Suprapubic skin (tissue), 4 donors: ENCODE data around the gene MAD2L2. TPM values are rescaled to one million over a fixed set of nuclear protein-coding genes. Genes with fewer than 3 reads are reported as not detected.

Experiments
- DNase-seq, 2 donors: peaks; one replicate each; pipeline ENCODE4 v3.0.0-alpha.2; 2019; ENCODE audit warnings: low spot score in 2 of 2
- H3K27ac ChIP-seq: fragments of 200-600 bp; sonication (generic); one replicate; pipeline ENCODE4 v1.5.1; 2019
- H3K27me3 ChIP-seq: fragments of 200-600 bp; sonication (generic); one replicate; pipeline ENCODE4 v1.5.1; 2019
- H3K36me3 ChIP-seq: fragments of 200-600 bp; sonication (generic); one replicate; pipeline ENCODE4 v1.5.1; 2019
- H3K4me1 ChIP-seq: fragments of 200-600 bp; sonication (generic); one replicate; pipeline ENCODE4 v1.5.1; 2019
- H3K4me3 ChIP-seq: fragments of 200-600 bp; sonication (generic); one replicate; pipeline ENCODE4 v1.5.1; 2019; ENCODE audit warnings: mild to moderate bottlenecking
- H3K9me3 ChIP-seq: fragments of 200-600 bp; sonication (generic); one replicate; pipeline ENCODE4 v1.5.1; 2019
- EP300 ChIP-seq: sonication (generic); formaldehyde crosslinking; IDR thresholded peaks from one replicate; pipeline ENCODE4 v1.6.1; 2017; ENCODE audit warnings: antibody characterized with exemption
- POLR2A ChIP-seq, 2 donors: fragments of 450-650 bp; IDR thresholded peaks; one replicate each; pipeline ENCODE4 v1.6.1; 2017; ENCODE audit warnings: antibody characterized with exemption in 2 of 2, mild to moderate bottlenecking in 2 of 2, moderate library complexity in 2 of 2
- POLR2AphosphoS5 ChIP-seq, 3 donors: sonication (generic); formaldehyde crosslinking; IDR thresholded peaks; one replicate each; pipeline ENCODE4 v1.6.1; 2017; ENCODE audit warnings: antibody characterized with exemption in 3 of 3
- WGBS: methylation state at CpG from one replicate; pipeline ENCODE4 v1.1.5; 2018; 5-methylcytosine and 5-hydroxymethylcytosine counted together
- total RNA-seq, 4 donors: library from RNA; depleted of rRNA; stranded (reverse); fragments of >200 nt; gene quantifications; one replicate each; pipeline ENCODE4 v1.1.0, GENCODE V29; 2016
- TF ChIP-seq, protein P1 (sequence below), 2 donors: fragments of 200-600 bp in 1 of 2; fragments of 450-650 bp in 1 of 2; sonication (generic) in 1 of 2; IDR thresholded peaks; one replicate each; pipeline ENCODE4 v1.5.1; 2016 to 2019; ENCODE audit warnings: antibody characterized with exemption in 2 of 2, mild to moderate bottlenecking in 1 of 2, moderate library complexity in 1 of 2

MAD2L2 gene
- total RNA-seq, 4 donors from 2014 or later: 25.4 to 35.0 (median 32.7) TPM

DNA sequence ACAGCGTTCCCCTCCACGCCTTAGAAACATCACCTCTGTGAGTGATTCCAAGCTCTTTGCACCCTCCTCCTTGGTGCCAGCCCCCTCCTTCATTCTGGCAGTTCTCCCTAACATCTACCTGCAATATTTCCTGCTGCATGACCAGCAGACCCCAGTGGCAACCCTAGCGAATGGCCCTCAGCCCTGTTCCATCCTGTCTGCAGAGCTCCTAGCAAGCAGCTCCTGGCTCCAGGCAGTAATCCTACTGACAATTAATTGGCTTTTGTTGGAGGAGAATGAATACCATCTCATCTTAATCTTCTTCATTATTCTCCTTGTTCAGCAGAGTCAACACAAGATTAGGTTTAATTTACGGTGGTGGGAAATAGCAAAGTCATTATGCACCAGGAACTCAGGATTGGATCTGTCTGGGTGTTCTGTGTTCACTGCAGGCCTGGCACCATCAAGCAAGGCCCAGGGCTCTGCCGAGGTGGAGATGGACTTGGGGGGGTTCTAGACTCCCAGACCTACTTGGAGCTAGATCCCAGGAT is 39.1 kb downstream of the MAD2L2 start:
- no peaks in the 10 kb centered on the region for H3K4me1 ChIP-seq
- no peaks in the 10 kb centered on the region for H3K9me3 ChIP-seq
- H3K4me3 ChIP-seq: no peak overlapping the region
- no peak overlapping the region for H3K27ac ChIP-seq
- WGBS: 57% methylated on average over 5 of the region's 5 CpGs
- peaks cover 26% of the 10 kb centered on the region for H3K27me3 ChIP-seq
- no peak for DNase-seq
- no peaks in the 10 kb centered on the region for H3K36me3 ChIP-seq
- no peak for TF ChIP-seq EP300

DNA sequence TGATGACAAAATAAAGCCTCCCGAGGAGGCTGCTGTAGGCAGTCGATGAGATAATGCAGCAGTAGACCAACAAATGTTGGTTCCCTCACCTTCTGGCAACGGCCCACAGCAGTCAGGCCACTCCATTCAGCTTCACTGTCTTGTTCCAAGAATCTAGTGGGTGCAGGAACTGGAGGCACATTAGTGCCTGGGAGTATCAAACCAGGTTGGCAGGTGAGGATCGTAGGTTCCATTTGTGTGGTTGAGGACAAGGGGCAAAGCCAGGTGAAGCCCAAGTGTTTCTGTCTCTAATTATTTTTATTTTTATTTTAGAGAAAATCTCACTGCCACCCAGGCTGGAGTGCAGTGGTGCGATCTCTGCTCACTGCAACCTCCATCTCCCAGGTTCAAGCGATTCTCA is 40.0 kb downstream of the MAD2L2 start:
- Histone ChIP-seq H3K4me3 (no peak overlapping the region), H3K27ac (no peak overlapping the region), H3K27me3 (peaks cover 32% of the 10 kb centered on the region), H3K36me3 (no peaks in the 10 kb centered on the region), H3K9me3 (no peaks in the 10 kb centered on the region), H3K4me1 (no peaks in the 10 kb centered on the region)
- TF ChIP-seq, protein P1, sequence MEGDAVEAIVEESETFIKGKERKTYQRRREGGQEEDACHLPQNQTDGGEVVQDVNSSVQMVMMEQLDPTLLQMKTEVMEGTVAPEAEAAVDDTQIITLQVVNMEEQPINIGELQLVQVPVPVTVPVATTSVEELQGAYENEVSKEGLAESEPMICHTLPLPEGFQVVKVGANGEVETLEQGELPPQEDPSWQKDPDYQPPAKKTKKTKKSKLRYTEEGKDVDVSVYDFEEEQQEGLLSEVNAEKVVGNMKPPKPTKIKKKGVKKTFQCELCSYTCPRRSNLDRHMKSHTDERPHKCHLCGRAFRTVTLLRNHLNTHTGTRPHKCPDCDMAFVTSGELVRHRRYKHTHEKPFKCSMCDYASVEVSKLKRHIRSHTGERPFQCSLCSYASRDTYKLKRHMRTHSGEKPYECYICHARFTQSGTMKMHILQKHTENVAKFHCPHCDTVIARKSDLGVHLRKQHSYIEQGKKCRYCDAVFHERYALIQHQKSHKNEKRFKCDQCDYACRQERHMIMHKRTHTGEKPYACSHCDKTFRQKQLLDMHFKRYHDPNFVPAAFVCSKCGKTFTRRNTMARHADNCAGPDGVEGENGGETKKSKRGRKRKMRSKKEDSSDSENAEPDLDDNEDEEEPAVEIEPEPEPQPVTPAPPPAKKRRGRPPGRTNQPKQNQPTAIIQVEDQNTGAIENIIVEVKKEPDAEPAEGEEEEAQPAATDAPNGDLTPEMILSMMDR (IDR thresholded peaks at IDR 0.05): no peak
- no peak for TF ChIP-seq POLR2AphosphoS5 (IDR thresholded peaks at IDR 0.05)
- no peak for TF ChIP-seq POLR2A (IDR thresholded peaks at IDR 0.05)
- TF ChIP-seq EP300: no peak
- no peak for DNase-seq
- 57% methylated on average over 6 of the region's 6 CpGs for WGBS

DNA sequence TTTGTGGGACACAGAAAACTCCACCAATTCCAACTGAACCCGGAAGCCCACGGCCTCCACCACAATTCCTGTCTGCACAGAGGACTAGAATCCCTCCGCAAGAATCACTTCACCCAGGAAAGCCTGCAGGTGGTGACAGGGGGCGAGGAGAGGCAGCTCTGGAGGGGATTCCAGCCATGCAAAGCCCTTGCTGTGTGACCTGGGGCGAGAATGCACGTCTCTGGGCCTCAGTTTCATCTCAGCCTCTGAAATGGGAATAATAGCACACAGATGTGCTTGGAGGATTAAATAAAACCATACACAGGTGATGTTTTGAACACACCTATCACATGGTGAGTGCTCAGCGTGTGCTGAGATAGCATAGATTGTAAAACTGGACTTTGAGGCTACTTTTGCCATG is 40.8 kb downstream of the MAD2L2 start:
- 69% methylated on average over 6 of the region's 7 CpGs for WGBS
- Histone ChIP-seq H3K36me3 (no peaks in the 10 kb centered on the region), H3K9me3 (no peaks in the 10 kb centered on the region), H3K4me3 (no peak overlapping the region), H3K4me1 (no peaks in the 10 kb centered on the region), H3K27ac (no peak overlapping the region), H3K27me3 (peaks cover 34% of the 10 kb centered on the region)
- TF ChIP-seq EP300 (no peak), POLR2A (IDR thresholded peaks at IDR 0.05) (no peak), POLR2AphosphoS5 (IDR thresholded peaks at IDR 0.05) (no peak)
- TF ChIP-seq, protein P1 (IDR thresholded peaks at IDR 0.05): no peak
- no peak for DNase-seq

DNA sequence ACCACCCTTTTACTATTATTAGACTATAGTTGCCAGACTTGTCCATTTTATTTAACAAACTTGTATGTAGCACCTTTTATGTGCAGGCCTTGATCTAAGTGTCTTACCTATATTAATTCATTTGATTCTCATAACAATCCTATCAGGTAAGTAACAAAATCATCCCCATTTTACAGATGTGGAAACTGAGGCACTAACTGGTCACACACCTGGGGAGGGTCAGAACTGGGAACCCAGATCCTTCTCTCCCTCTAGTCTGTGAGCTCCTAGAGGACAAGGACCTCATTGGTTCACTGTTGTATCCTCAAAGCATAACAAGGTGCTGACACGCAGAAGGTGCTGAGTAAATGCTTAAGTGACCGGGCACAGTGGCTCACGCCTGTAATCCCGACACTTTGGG is 41.6 kb downstream of the MAD2L2 start:
- no peak for DNase-seq
- Histone ChIP-seq H3K36me3 (no peaks in the 10 kb centered on the region), H3K27me3 (peaks cover 37% of the 10 kb centered on the region), H3K27ac (no peak overlapping the region), H3K9me3 (no peaks in the 10 kb centered on the region), H3K4me3 (no peak overlapping the region), H3K4me1 (no peaks in the 10 kb centered on the region)
- TF ChIP-seq POLR2A (IDR thresholded peaks at IDR 0.05): no peak
- 97% methylated on average over 4 of the region's 4 CpGs for WGBS

DNA sequence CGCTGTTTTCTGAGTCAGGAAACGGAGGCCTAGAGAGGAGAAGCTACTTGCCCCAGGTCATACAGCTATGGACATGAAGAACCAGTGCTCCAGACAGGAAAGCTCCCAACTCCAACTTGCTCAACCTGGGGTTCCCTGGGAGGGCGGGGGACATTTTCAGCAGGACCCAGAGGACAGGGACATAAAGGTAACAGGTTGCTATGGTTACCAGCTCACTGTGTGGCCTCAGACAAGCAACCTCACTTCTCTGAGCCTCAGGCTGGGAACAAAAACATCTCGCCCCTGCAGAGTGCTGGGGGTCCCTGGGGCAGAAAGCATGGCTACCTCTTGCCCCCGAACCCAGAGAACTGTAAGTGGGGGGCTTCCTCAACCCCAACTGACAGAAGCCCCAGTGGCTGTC is 42.8 kb downstream of the MAD2L2 start:
- no peak overlapping the region for H3K4me3 ChIP-seq
- peaks cover 46% of the 10 kb centered on the region for H3K27me3 ChIP-seq
- no peaks in the 10 kb centered on the region for H3K9me3 ChIP-seq
- no peak for DNase-seq
- no peak for TF ChIP-seq POLR2A (IDR thresholded peaks at IDR 0.05)
- TF ChIP-seq EP300: no peak
- TF ChIP-seq POLR2AphosphoS5 (IDR thresholded peaks at IDR 0.05): no peak
- TF ChIP-seq, protein P1 (IDR thresholded peaks at IDR 0.05): no peak
- H3K4me1 ChIP-seq: no peaks in the 10 kb centered on the region
- no peak overlapping the region for H3K27ac ChIP-seq
- H3K36me3 ChIP-seq: no peaks in the 10 kb centered on the region
- 48% methylated on average over 5 of the region's 5 CpGs for WGBS

DNA sequence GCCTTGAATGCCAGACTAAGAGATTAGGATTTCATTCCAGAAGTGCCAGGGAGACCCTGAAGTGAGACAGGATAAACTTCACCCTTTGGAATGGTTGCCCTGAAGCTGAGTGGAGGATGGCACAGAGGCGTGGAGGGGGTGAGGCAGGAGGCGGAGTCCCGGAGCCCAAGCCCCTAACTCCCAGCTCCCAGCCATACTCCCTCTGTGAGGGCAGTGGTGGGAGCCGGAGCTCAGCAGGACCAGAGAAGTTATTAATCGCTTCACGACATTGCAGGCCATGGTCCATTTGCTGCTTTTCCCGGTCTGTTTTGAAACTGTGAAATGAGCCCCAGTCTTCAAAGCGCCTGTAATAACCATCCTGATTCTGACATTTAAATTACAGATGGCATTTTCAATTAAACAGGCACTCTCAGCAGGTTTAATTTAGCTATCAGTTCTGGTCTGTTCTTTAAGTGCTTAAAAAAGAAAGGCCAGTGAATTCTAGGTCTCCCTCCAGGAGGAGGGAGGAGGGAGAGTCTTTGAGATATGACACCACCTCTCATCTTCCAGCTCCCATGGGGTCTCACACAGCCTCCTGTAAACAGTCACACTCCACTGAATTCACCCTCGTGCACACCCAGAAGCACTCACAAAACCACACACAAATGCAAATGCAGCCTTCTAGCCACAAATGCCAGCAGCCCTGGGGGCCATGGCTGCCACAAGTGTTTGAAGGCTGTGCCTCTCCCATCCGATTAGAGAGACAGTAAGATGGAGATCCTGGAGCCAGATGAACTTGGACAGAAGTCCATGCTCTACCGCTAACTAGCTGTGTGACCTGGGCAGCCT is 46.4 kb downstream of the MAD2L2 start:
- no peak overlapping the region for H3K27ac ChIP-seq
- H3K27me3 ChIP-seq: peaks cover 46% of the 10 kb centered on the region
- H3K36me3 ChIP-seq: no peaks in the 10 kb centered on the region
- WGBS: 75% methylated on average over 11 of the region's 11 CpGs
- H3K9me3 ChIP-seq: no peaks in the 10 kb centered on the region
- no peak for DNase-seq
- no peak overlapping the region for H3K4me3 ChIP-seq
- no peak for TF ChIP-seq POLR2A (IDR thresholded peaks at IDR 0.05)
- H3K4me1 ChIP-seq: no peaks in the 10 kb centered on the region
